Stomach (tissue), 4 donors: ENCODE data around the gene ZNF462.

Experiments
- EP300 ChIP-seq: sonication (generic); formaldehyde crosslinking; IDR thresholded peaks from one replicate; pipeline ENCODE4 v1.6.1; 2017; ENCODE audit warnings: antibody characterized with exemption
- POLR2A ChIP-seq, 4 donors: fragments of 450-650 bp; IDR thresholded peaks; one replicate each; pipeline ENCODE4 v1.6.1; 2016; ENCODE audit warnings: antibody characterized with exemption in 4 of 4, control low read depth in 2 of 4, mild to moderate bottlenecking in 1 of 4, moderate library complexity in 1 of 4
- POLR2AphosphoS5 ChIP-seq, 3 donors: sonication (generic); formaldehyde crosslinking; IDR thresholded peaks; one replicate each; pipeline ENCODE4 v1.6.1; 2016; ENCODE audit warnings: antibody characterized with exemption in 3 of 3
- TF ChIP-seq, protein P1 (sequence below), 7 experiments: fragments of 450-650 bp in 4 of 7; fragments of 200-600 bp in 3 of 7; sonication (generic) in 3 of 7; IDR thresholded peaks; one replicate each; pipeline ENCODE4 v1.5.1; 2016 to 2019; ENCODE audit warnings: antibody characterized with exemption in 7 of 7, control low read depth in 2 of 7, mild to moderate bottlenecking in 1 of 7

DNA sequence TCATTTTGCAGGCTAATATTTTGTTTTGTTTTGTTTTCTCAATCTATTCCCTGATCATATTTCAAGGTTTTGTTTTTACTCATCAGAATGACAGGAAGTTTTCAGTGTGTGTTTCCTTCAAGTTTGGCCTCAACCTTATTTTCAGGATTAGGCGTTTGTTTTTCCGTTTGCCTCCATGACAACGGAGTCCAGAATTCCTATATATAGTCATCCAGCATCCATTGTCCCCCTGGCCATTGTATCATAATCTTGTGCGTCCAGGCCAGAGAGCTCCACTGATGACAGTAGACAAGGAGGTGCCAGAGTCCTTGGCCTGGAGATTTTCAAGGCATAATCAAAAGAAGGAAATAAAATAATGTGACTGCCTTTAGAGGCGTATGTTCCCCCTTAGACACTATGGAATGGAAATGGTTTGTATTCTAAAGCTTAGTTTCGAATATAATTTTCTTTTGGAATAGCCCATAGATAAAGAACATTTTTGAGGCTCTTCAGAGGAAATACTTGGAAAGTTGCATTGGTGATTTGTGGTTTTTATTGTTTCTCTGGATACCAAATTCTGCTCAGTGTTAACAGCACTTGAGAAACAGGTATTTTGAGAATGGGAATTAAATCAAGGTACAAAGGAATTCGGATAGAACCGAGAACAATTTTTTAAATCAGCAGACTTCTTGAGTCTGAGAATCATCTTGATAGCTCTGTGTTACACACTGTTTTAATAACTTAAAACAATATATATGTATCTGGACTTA, 99.8 kb downstream of the ZNF462 start:
- TF ChIP-seq, protein P1, sequence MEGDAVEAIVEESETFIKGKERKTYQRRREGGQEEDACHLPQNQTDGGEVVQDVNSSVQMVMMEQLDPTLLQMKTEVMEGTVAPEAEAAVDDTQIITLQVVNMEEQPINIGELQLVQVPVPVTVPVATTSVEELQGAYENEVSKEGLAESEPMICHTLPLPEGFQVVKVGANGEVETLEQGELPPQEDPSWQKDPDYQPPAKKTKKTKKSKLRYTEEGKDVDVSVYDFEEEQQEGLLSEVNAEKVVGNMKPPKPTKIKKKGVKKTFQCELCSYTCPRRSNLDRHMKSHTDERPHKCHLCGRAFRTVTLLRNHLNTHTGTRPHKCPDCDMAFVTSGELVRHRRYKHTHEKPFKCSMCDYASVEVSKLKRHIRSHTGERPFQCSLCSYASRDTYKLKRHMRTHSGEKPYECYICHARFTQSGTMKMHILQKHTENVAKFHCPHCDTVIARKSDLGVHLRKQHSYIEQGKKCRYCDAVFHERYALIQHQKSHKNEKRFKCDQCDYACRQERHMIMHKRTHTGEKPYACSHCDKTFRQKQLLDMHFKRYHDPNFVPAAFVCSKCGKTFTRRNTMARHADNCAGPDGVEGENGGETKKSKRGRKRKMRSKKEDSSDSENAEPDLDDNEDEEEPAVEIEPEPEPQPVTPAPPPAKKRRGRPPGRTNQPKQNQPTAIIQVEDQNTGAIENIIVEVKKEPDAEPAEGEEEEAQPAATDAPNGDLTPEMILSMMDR (IDR thresholded peaks at IDR 0.05) = no peak
- no peak for TF ChIP-seq POLR2A (IDR thresholded peaks at IDR 0.05)
- TF ChIP-seq POLR2AphosphoS5 (IDR thresholded peaks at IDR 0.05) = no peak
- TF ChIP-seq EP300 = no peak
